GM12872 (cell line): ENCODE results near the gene TRIM24.

Source experiments
- CTCF ChIP-seq: IDR thresholded peaks from 3 replicates; pipeline ENCODE4 v1.5.1; 2011; ENCODE audit warnings: low read depth, mild to moderate bottlenecking, low read length, moderate library complexity; ENCODE audit not compliant: insufficient read depth

TRIM24 gene

DNA sequence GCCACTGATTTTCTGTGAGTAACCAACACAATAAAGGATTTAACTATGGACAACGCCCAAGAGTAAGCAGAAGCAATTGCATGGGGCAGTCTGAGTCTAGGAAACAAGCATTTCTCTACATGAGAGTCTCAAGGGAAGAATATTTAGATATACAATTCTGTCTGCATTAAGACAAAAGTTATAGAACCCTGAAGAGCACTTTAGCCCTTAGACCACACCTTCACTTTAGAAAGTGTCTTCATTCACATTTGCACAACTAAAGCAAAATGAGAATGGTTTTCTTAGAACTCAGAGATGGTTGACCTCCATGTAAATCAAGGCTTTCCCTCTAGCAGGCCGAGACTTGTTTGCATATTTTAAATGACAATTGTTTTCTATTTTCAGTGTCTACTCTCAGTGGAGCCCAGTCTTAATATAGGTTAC is 25.5 kb upstream of the TRIM24 start:
- TF ChIP-seq CTCF, result no peak

GRCh38 chr7:138435231-138435919 is 24.7 kb upstream of the TRIM24 start:
- no peak for TF ChIP-seq CTCF

DNA sequence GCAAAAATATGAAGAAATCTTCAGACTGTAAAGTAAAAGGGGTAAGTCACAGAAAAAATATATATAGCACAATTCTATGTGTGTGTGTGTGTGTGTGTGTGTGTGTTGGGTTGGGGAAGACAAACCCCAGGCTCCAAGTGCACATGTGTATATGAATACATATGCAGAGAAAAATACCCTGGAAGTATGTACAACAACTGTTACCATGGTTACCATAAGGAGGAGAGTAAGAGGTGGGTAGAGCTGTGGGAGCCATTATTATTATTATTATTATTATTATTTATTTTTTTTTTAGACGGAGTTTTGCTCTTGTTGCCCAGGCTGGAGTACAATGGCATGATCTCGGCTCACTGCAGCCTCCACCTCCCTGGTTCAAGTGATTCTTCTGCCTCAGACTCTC is 23.7 kb upstream of the TRIM24 start:
- TF ChIP-seq CTCF, result no peak

DNA sequence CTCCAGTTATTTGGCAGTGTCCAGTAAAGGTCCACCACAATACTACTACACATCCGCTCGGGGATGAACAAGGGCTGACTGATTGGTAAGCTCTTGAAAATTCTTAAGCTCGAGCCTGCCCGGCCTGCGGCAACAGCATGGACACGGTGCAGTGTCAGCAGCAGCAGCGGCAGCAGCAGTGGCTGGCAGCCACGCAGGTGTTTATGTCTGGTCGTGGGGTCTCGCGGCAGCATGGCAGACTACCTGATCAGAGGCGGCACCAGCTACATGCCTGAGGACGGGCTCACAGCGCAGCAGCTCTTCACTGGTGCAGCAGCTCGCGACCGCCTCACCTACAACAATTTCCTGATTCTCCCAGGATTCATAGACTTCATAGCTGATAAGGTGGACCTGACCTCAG is 19.6 kb upstream of the TRIM24 start:
- TF ChIP-seq CTCF, result no peak

DNA sequence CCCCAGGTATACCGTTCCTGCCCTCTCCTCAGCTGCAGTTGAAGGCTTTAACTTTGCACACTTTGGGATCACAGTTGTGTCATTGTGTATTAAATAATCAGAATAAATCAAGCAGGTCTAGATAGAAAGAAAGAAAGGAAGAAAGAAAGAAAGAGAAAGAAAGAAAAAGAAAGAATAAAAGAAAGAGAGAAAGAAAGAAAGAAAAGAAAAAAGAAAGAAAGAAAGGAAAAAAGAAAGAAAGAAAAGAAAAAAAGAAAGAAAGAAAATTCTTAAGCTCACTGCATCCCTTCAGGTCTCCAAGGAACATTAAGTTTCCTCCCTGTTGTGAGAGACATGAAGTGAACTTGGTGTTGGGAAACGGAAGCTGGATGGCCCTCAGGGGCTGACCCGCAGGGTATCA is 17.2 kb upstream of the TRIM24 start:
- TF ChIP-seq CTCF, result no peak

DNA sequence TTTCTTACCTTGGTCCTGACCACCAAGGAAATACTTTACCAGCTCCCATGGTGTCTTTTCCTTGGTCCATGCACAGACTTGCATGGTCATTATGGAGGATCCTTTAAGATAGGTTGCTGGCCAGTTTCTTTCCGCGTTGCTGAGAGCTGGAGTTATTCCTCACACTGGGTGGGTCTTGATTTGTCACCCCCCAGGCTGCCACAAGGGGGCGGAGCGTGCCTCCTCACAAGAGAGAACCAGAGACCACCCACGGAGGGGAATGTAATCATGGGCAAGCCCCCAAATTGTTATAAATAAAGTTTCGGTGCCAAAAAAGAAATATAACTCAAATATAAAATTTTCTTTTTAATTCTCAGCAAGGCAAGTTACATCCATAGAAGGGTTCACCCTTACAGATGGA is 10.5 kb upstream of the TRIM24 start:
- TF ChIP-seq CTCF, result peak; percentile 49; the same call in 2 of the 3 replicates

DNA sequence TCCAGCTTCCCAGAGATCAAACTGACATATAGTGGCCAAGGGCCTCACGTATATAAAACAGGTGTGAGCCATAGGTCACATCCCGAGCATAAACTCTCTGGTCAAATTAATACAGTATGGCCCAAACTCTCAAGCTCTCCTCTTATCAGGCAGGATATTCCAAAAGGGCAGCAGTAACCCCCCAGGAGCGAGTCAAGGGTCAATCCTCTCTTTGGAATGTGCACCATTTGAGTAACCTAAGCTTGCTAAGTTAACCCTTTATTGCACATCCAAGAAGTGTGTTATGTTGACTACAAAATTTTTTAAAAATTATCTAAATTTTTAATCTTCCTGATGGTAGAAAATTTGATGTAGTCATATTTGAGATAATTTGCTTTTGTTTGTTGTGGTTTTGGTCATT is 4.5 kb upstream of the TRIM24 start:
- no peak for TF ChIP-seq CTCF
